ENCODE results near the gene PSMB3.

The PSMB3 gene

DNA sequence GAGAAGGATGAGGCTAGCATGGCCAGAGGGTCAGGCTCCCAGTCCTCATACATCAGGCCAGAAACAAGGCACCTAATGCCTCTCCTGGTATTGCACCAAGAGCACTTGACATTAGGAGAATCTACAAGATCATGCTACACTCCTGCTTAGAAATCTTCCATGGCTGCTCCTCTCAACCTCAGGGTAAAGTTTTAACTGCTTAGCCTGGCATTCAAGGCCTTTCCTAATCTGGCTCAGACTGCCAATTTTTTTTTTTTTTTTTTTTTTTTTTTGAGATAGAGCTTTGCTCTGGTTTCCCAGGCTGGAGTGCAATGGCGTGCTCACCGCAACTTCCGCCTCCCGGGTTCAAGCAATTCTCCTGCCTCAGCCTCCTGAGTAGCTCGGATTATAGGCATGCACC is 38.6 kb downstream of the PSMB3 start:
- DNase-seq, result no peak
- TF ChIP-seq, protein P1, sequence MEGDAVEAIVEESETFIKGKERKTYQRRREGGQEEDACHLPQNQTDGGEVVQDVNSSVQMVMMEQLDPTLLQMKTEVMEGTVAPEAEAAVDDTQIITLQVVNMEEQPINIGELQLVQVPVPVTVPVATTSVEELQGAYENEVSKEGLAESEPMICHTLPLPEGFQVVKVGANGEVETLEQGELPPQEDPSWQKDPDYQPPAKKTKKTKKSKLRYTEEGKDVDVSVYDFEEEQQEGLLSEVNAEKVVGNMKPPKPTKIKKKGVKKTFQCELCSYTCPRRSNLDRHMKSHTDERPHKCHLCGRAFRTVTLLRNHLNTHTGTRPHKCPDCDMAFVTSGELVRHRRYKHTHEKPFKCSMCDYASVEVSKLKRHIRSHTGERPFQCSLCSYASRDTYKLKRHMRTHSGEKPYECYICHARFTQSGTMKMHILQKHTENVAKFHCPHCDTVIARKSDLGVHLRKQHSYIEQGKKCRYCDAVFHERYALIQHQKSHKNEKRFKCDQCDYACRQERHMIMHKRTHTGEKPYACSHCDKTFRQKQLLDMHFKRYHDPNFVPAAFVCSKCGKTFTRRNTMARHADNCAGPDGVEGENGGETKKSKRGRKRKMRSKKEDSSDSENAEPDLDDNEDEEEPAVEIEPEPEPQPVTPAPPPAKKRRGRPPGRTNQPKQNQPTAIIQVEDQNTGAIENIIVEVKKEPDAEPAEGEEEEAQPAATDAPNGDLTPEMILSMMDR (IDR thresholded peaks at IDR 0.05; ENCODE audit: low read depth, low read length), result no peak
- H3K27ac ChIP-seq, result no peak overlapping the region
- H3K9me3 ChIP-seq (ENCODE audit: severe bottlenecking), result no peaks in the 10 kb centered on the region
- H3K36me3 ChIP-seq, result peaks cover 13% of the 10 kb centered on the region
- no peak overlapping the region for H3K4me3 ChIP-seq (ENCODE audit: low read depth, low read length)
- no peaks in the 10 kb centered on the region for H3K27me3 ChIP-seq (ENCODE audit: insufficient read depth, low read depth, severe bottlenecking)

DNA sequence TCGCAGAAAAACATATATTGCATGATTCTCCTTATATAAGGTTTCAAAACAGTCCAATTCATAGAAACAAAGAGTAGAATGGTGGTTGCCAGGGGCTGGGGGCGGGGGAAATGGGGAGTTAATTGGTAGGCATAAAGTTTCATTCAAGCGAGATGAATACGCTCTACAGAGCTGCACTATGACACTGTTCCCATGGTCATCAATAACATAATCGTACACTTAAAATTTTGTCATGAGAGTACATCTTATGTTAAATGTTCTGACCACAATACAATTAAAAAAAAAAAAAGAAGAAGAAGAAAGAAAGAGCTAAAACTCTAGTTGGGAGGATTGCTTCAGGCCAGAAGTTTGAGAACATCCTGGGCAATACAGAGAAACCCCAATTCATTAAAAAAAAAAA is 41.7 kb downstream of the PSMB3 start:
- no peak for DNase-seq
- TF ChIP-seq, protein P1 (IDR thresholded peaks at IDR 0.05; ENCODE audit: low read depth, low read length), result no peak
- peaks cover 18% of the 10 kb centered on the region for H3K36me3 ChIP-seq
- no peak overlapping the region for H3K27ac ChIP-seq
- H3K27me3 ChIP-seq (ENCODE audit: insufficient read depth, low read depth, severe bottlenecking), result no peaks in the 10 kb centered on the region
- H3K9me3 ChIP-seq (ENCODE audit: severe bottlenecking), result no peaks in the 10 kb centered on the region
- no peak overlapping the region for H3K4me3 ChIP-seq (ENCODE audit: low read depth, low read length)

DNA sequence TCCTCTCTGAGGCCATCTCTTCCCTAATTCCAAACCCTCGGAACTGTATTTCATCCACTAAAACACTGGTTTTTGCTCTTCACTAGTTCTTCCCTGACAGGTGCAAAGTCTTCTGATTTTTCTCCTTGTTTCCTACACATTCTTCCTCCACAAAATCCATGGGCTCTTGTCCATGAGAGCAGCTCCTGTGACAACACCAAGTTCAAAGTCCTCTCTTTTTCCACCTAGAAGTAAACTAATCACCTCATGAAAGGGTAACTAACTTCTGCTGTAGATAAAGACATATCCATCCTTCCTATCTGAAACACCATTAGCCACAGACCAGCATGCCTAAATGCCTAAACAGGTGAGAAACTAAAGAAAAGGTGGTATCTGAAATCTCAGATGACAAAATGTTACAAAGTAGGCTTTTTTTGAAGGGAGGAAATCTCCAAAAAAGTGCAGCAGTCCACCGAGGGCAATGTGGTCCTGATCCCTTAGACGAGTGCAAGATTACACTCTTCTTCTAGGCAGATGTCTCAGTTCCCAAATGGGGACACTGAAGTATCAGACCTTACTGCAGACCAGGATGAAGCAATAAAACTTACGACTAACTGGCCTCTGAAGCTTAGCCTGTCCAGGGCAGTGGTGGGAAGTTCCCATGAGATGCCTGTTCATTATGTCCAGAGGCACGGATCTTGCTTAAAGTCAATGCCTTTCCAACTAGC is 44.1 kb downstream of the PSMB3 start:
- H3K4me3 ChIP-seq (ENCODE audit: low read depth, low read length), result no peak overlapping the region
- H3K27me3 ChIP-seq (ENCODE audit: insufficient read depth, low read depth, severe bottlenecking), result no peaks in the 10 kb centered on the region
- H3K36me3 ChIP-seq, result peaks cover 24% of the 10 kb centered on the region
- TF ChIP-seq, protein P1 (IDR thresholded peaks at IDR 0.05; ENCODE audit: low read depth, low read length), result no peak
- DNase-seq, result no peak
- no peaks in the 10 kb centered on the region for H3K9me3 ChIP-seq (ENCODE audit: severe bottlenecking)
- no peak overlapping the region for H3K27ac ChIP-seq

DNA sequence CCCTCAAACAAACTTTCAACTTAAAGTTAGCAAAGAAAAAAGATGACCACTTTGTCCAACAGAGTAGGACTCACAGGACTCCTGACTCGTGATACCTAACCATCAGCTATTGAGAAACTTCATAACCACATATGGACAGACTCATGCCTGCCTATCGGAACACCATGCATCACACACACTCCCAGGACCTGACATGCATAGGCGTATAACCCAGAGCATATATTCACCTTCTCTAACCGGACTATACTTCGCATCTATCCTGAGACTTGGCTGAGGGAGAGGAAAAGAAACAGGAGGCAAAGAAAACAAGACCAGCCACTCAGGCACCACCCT is 44.6 kb downstream of the PSMB3 start:
- DNase-seq, result no peak
- peaks cover 29% of the 10 kb centered on the region for H3K36me3 ChIP-seq
- H3K4me3 ChIP-seq (ENCODE audit: low read depth, low read length), result no peak overlapping the region
- TF ChIP-seq, protein P1 (IDR thresholded peaks at IDR 0.05; ENCODE audit: low read depth, low read length), result no peak
- no peak overlapping the region for H3K27ac ChIP-seq
- no peaks in the 10 kb centered on the region for H3K9me3 ChIP-seq (ENCODE audit: severe bottlenecking)
- no peaks in the 10 kb centered on the region for H3K27me3 ChIP-seq (ENCODE audit: insufficient read depth, low read depth, severe bottlenecking)

DNA sequence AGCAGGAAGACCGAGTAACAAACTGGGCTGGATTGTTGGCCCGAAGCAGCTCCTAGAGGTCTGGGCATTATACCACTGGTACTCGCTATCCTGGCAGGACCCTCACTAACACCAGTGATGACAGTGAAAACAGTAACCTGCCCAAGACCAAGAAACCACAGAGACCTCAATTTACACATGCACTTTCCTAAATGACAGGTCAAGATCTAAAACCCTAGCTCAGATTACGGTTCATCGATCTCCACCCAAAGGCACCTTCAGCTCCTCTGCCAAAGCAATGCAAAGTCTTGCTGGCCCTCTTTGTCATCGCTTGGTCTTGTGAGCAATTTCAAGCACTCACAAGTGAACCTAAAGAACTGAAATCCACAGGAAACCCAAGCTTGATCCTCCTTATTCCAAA is 45.3 kb downstream of the PSMB3 start:
- no peak overlapping the region for H3K4me3 ChIP-seq (ENCODE audit: low read depth, low read length)
- no peaks in the 10 kb centered on the region for H3K27me3 ChIP-seq (ENCODE audit: insufficient read depth, low read depth, severe bottlenecking)
- H3K27ac ChIP-seq, result no peak overlapping the region; the same call in 1 of the 2 replicates
- H3K36me3 ChIP-seq, result peaks cover 36% of the 10 kb centered on the region
- no peak for DNase-seq
- H3K9me3 ChIP-seq (ENCODE audit: severe bottlenecking), result no peaks in the 10 kb centered on the region
- TF ChIP-seq, protein P1 (IDR thresholded peaks at IDR 0.05; ENCODE audit: low read depth, low read length), result no peak
